Activated CD8-positive, alpha-beta memory T cell treated with anti-CD3 and anti-CD28 coated beads, Interleukin-2, amount 50 U/mL, for 48 hours (primary cell): Measurements from ENCODE around the gene FOXK2.
"Not testable (repeated sequence)": the region's sequence is repeated elsewhere in the genome, so short reads cannot be mapped to it uniquely, and the experiment has no call there.

Experiments
- DNase-seq: peaks from one replicate; pipeline ENCODE4 v3.0.0-alpha.2; 2020

Gene FOXK2

GRCh38 chr17:82566129-82566960, 46.8 kb downstream of the FOXK2 start:
- DNase-seq = no peak

- DNase-seq = no peak
Observed at GRCh38 chr17:82567286-82567685, 47.8 kb downstream of the FOXK2 start.

- no peak for DNase-seq
Observed at GRCh38 chr17:82568997-82569393, 49.5 kb downstream of the FOXK2 start.

- no peak for DNase-seq
Observed at GRCh38 chr17:82569621-82570020, 50.1 kb downstream of the FOXK2 start.

- no peak for DNase-seq
Observed at GRCh38 chr17:82570277-82570676, 50.7 kb downstream of the FOXK2 start.

- DNase-seq = no peak
Observed at GRCh38 chr17:82571855-82572254, 52.3 kb downstream of the FOXK2 start.

GRCh38 chr17:82574041-82574440, 54.5 kb downstream of the FOXK2 start:
- DNase-seq = no peak

- not testable (repeated sequence) for DNase-seq
Observed at GRCh38 chr17:82575581-82576221, 56.2 kb downstream of the FOXK2 start.

- DNase-seq = no peak
Observed at GRCh38 chr17:82577300-82577699, 57.8 kb downstream of the FOXK2 start.

GRCh38 chr17:82579969-82580368, 60.4 kb downstream of the FOXK2 start:
- not testable (repeated sequence) for DNase-seq

- DNase-seq = no peak
Observed at GRCh38 chr17:82582213-82582612, 62.7 kb downstream of the FOXK2 start.

GRCh38 chr17:82582709-82583108, 63.2 kb downstream of the FOXK2 start:
- no peak for DNase-seq

GRCh38 chr17:82583720-82584234, 64.2 kb downstream of the FOXK2 start:
- no peak for DNase-seq

- DNase-seq = not testable (repeated sequence)
Observed at GRCh38 chr17:82585935-82586575, 66.5 kb downstream of the FOXK2 start.

- DNase-seq = no peak
Observed at GRCh38 chr17:82586576-82587233, 67.2 kb downstream of the FOXK2 start.

- DNase-seq = no peak
Observed at GRCh38 chr17:82587234-82588086, 67.9 kb downstream of the FOXK2 start.

GRCh38 chr17:82588266-82589175, 69.0 kb downstream of the FOXK2 start:
- DNase-seq = no peak

- no peak for DNase-seq
Observed at GRCh38 chr17:82589851-82590180, 70.3 kb downstream of the FOXK2 start.

- no peak for DNase-seq
Observed at GRCh38 chr17:82590216-82590615, 70.7 kb downstream of the FOXK2 start.

- no peak for DNase-seq
Observed at GRCh38 chr17:82590881-82591539, 71.5 kb downstream of the FOXK2 start.
